OCI-M1 (cell line): ENCODE data around the gene FBXL7.

Source experiments
- DNase-seq: peaks from one replicate; lab custom pipeline; 2025; lab: John Stamatoyannopoulos, UW

The FBXL7 gene

DNA sequence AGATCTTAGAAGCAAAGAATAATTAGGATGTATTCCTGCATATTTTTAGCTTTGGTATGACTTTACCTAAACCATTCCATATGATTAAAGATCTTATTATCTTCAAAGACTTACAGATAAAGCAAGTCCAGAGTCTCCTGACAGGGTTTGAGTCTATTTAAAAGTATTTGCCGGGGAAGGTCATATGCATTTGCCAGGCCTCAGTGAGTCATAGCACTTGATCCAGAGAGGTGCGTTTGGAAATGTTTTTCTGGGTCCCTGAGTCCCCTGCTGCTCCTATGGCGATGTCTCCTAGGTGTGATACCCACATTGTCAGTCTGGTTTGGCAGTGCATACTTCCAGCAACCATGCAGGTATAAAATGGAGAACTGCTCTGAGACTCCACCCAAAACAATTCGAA is 217.0 kb downstream of the FBXL7 start:
- DNase-seq: no peak

DNA sequence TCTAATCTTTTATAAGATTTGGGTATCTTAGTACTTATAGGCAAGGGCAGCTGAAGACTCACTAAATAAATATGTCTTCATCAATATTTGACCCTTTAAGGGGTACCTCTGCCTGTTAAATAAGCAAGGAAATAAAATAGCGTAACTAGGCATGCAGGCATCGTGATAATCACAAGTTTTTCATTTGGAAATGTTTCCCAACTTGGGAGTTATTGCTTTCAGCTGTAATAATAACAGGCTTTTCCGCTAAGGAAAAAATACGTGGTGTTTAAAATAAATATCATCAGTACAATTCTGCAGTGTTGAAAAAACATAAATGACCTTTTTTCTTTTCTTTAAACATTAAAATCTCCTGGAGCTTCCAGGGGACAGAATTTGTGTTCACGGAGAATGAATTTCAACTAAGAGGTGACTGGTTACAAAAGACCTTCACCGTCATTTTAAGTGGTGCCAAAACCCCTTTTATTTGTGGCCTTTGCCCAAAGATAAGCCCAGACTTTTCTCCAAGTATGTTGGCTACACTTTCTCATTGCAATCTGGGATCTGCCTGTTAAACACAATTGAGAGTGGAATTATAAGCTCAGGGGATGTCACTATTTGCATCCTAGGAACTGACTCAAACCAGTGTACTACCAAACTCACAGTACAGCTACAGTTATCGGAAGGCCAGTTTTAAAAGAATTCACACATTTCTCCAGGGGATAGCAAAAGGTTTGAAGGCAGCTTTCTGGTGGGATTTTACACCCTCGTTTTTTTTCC is 218.6 kb downstream of the FBXL7 start:
- no peak for DNase-seq

DNA sequence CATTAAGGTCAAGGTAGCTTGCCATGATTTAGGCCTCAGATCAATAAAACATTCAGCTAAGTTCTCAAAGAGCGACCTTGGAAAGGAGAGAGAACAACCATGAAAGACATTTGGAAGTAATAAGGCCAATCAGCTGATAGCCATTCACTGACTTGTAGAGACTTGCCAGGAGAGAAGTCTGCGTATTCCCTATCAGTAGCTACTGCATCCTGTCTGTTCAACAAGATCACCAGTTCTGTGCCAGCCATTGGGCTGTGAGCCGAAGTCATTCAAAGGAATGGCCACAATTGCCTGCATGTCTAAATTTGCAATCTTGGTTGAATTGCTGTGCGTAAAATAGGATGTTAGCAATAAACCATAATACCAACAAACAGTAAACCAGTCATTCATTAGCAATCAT is 219.8 kb downstream of the FBXL7 start:
- DNase-seq: no peak

DNA sequence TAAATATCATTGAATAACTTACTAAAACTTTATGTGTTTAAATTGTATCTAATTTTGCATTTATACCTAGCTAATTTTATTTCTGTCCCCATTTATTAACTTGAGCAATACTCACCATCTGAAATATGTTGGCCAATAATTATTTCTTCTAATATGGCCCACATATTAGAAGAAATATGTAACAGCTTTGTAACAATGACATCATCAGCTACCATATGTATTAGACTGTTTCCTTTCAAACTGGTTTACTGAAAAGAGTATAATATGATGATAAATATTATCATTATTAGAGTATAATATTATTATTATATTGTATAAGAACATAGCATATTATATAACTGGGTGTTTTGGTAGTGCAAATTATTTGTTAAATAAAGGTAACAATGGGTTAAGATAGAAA is 220.5 kb downstream of the FBXL7 start:
- DNase-seq: no peak

DNA sequence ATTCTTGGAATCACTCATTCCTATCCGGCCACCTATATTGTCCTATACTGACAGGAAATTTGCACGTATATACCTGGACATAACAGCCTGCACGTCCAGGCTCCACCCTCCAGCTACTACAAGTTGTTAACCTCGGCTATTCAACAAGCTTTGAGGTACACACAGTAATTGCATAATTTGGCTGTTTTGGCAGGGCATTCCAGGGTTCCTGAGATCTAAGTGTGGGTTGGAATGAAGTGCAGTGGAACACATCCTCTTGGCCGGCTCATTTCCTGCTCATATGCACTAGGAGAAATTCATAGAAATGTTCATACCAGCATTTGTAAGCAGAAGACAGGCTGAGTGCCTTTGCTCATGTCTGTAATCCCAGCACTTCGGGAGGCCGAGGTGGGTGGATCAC is 222.3 kb downstream of the FBXL7 start:
- DNase-seq: no peak

DNA sequence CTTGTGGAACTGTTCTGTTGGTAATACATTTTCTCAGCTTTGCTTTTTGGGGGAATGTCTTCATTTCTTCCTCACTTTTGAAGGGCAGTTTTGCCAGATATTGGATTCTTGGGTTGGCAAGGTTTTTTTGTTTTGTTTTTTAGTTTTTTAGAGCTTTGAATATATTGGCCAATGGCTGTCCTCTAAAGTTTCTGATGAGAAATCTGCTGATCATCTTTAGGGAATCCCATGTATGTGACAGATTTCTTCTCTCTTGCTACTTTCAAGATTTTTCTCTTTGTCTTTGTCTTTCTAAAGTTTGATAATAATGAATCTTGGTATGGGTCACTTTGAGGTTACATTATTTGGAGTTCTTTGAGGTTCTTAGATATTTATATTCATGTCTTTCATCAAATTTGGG is 227.4 kb downstream of the FBXL7 start:
- no peak for DNase-seq

DNA sequence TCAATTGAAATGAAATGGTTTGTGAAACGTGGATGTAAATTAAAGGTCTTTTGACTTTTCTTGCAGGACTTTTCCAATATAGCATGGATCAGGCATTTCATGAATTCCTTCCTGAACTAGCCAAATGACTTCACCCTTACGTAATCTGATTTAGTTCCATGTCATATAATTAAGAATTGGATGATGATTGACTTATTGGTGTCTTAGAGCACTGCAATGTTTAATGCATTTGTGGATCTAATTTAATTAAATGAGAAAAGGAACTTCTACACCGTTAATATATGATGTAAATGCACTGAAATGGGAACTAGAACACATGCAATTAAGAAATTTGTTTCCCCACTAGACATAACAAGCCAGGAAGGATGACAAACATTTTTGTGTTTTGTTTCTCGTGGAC is 228.8 kb downstream of the FBXL7 start:
- DNase-seq: no peak

DNA sequence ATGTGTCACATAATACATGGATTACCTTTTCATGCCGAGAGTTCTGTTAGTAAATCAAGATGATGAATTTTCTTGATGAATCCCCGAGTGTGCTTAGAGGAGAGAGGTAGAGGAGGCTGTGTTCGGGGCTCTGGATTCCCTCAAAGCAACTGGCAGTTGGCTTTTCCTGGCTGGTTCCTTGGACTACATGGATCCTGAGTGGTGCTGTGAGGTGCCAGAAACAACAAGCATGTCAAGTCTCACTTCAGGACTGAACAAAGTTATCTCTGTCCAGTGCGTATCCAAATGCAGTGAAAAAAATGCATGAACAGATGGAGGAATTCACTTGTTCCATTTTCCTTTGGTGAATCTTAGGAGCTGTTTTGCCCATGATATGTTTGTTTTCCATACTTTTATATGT is 231.7 kb downstream of the FBXL7 start:
- no peak for DNase-seq

DNA sequence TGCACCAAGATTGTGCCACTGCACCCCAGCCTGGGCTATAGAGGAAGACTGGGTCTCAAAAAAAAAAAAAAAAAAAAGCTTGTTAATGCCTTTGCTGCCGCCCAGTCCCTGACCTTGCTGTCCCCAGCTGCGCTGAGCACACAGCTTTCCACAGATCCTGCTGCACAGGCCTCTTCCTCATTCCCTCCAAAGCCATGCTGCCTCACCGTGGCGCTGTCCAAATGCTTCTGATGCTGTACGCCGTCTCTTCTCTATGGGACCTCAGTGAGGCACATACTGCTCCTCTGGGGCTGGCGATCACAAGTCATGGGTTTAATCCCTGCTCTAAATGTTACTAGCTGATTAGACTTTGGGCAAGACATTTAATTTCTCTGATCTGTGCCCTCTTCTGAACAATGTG is 234.1 kb downstream of the FBXL7 start:
- DNase-seq: peak; percentile 3

DNA sequence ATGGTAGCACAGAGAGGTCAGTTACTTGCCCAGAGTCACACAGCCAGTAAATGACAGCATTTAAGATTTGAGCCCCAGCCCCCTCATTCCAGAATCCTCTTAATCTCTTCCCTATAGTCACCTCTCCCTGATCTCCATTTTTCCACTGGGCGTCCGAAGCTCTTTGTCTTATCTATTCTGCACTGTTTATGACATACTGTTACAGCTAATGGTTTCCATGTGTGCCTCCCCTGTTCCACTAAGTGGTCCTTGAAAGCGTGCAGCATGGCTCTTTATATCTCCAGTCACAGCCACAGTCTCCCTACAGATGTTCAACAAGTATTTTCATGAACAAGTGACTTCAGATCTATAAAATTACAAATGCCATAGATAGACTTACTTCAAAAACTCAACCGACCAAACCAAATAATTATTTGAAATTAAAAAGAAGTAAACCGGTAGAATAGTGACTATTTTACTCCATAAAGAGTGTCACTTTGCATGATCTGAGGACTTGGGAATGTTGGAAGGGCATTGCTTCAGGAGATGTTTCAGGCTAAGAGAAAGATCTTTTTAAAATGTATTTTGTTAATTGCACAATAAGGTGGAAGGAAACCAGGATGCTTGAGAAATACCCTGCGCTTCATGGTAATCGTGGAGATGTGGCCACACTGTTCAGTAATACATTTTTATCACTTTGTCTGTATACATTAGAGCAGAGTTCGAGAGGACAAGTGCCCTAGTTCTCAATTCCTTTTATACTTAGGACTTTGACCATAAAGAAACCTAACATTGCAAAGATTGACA is 237.2 kb downstream of the FBXL7 start:
- DNase-seq: no peak

DNA sequence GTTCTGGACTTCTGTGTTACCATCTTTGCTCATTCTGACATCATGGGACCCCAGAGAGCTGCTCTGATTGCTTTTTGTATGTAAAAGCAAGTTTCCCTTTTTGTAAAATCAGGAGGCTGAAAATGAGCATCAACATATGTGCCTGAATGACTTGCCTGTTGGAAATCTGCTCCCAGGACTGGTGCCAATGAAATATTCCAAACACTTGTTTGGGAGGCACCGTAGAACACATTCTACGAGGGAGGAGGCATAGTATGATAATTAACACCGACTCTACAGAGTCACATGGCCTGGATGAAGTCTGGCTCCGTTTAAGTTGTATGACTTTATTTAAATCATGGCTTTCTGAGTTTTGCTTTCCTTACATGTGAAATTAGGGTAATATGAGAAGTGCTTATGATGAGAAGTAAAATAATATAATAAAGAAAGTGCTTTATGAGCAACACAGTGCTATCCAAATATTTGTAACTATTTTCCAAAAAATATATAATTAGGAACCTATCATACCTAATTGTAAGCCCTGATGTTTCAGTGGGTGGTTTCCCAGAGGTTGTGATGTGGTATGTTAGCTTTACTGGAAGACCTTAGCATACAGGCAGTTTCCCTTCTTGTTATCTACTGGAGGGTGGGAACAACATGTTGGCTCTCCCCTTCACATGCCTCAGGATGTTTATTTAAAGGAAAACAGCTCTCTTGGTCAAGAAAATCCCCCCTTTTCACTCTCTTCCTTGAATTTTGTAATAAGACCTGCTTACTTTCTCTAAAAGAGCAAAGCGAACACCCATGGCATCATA is 238.1 kb downstream of the FBXL7 start:
- DNase-seq: no peak

DNA sequence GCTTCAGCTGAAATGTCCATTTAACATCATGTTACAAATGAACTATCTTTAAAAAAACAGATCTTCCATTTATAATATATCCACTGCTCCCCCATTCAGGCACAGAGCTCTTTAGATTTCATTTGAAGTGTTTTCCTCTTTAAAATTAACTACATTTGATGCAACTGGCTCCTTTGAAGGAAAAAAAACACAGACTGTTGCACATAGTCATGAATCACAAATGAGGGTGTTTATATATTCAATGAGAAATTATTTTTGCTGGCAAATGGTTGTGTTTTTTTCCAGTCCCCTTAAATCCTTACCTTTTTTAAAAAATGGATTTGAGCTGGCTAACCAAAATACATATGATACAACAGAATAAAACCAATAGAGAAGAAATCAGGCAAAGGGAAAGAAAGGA is 240.4 kb downstream of the FBXL7 start:
- DNase-seq: no peak

DNA sequence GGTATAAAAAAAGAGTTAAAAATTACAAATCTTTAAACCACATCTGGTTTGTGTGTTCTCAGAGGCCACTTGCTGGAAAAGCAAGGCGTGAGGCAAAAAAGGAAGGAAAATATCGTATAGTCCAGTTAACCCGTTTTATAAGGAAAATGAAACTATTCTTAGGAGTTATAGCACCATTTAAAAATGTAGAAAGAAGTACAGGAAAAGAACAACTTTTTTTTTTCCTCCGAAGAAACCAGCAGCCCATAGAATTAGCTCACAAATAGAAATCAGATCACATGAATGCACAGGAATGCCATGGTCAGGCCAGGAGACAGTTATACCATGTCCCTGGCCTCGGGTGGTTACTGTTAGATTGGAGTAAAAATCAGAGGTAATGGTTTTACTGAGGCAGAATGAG is 241.6 kb downstream of the FBXL7 start:
- no peak for DNase-seq

DNA sequence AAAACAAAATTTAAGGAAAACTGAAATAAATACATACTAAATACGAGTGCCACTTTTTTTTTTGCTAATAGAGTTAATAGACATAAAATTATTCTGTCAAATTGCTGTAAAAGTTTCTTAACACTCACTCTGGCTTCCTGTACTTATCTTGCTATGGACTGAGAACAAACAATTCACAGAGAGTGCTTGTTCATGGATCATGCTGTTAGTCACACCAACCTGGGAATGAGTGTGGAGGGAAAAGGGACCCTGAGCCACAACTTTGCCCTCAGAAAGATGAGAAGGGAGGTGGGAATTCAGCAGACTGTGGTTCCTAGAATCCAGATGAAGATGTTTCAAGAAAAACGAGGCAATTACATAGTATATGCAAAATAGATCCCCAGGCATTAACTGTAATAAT is 246.9 kb downstream of the FBXL7 start:
- no peak for DNase-seq

DNA sequence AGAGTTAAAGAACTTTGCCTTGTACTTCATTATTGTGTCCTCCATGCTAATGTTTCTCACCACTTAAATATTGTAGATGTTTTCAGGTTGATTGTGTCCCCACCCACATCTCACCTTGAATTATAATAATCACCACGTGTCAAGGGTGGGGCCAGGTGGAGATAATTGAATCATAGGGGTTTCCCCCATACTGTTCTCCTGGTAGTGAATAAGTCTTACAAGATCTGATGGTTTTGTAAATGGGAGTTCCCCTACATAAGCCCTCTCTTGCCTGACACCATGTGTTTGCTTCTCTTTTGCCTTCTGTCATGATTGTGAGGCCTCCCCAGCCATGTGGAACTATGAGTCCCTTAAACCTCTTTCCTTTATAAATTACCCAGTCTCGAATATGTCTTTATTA is 248.3 kb downstream of the FBXL7 start:
- no peak for DNase-seq

DNA sequence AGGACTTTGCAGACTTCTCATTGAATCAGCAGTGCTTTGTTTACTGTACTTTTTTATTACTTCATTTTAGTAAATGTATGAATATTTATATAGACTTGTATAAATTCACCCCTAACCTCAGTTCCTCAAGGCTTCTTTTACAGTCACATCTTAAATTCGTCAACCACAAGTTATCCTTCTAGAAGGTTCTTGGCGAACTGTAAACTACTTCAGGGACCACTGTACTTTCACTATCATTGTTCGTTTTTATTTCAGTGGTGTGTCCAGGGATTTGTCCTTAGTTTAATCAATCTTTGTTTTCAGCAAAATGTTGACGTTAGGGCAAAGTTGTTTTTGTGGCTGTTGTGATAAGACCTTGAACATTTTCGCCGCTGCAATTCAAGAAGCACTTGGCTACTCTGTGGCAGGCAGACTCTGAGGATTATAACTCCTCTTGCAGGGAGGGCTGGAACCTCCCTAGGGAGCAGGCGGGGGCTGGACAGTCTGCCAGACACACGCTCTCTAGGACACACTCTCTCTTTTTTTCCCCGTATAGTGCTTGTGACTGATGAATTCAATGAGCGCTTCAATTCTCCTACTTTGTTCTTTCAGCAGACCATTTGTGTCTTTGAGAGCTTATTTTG is 252.8 kb downstream of the FBXL7 start:
- DNase-seq: no peak

DNA sequence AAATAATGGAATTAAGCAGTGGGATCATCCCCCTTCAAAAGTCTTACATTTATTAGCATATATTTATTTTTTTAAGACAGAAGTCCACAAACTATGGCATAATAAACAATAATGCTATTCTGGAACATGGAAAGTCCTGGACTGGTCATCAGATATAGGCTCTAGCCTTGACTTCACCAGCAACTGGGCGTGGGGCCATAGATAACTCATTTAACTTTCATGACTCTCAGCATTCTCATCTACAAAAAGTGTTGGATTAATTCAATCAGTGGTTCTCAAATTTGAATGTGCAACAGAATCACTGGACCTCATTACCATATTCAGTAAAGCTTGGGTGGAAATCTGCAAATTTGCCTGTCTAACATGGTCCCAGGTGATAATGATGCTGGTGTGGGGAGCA is 253.8 kb downstream of the FBXL7 start:
- DNase-seq: no peak

DNA sequence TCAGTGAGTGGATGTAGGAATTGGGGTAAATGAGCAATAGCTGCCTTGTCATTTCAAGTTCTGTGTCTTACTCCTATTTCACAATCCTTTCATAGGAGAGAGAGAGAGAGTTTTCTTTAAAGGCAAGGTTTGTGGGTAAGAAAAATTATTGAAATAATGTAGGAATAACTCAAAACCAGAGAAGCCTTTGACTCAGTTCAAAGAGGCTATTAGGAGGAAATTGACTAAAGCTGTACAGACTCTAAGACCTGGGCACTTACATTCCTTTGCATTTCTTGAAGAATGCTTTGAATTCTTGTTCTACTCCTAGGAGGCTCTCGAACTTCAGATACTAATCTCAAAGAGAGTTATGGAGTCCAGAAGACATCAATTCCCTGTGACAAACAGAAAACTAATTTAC is 257.1 kb downstream of the FBXL7 start:
- no peak for DNase-seq

DNA sequence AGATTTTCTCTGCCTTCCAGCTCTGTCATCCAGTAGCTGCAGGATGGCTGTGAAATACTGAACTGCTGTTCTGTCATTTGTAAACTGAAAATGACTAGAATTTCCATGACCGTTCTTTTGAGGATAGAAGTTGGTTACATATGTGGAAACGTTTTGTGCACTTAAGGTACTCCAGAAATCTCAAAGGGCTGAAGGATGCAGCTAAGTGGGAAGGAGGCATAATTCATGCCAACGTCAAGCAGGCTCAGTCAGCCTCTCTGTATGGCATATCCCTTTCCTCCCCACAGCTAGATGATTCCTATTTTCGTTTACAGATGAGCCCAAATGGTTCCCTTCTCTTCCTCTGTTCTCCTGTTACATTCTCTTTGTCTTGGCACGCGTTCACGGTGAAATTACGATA is 257.6 kb downstream of the FBXL7 start:
- no peak for DNase-seq

DNA sequence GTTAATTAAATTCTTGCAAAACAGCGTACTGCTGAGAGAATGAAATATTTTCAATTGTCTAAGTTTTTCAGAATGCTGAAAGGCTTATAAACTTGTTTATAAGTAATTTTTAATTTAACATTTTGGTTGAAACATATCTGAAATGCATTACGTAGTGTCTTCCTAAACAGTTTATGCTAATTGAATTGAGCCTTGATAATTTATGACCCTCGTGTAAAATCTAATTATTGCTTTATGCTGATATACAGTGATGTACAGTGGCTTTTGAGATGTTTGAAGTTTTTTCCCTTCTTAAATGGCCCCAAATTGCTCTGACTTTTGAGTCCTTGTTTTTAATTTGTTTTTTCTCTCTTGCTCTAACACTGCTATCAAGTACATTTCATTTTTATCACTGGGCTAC is 262.7 kb downstream of the FBXL7 start:
- no peak for DNase-seq

DNA sequence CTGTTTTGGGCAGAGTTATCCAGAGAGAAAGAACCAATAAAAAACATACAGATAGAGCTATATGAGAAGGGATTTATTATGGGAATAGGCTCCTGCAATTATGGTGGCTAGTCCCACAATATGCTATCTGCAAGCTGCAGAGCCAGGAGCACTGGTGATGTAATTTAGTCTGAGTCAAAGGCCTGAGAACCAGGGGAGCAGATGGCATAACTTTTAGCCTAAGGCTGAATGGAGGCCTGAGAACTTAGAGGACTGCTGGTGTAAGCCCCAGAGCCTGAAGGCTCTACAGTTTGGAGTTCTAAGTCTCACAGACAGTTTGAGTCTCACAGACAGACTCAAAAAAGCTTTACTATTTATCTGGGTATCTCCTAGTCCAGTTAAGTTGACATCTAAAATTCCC is 263.8 kb downstream of the FBXL7 start:
- peak; percentile 6 for DNase-seq

DNA sequence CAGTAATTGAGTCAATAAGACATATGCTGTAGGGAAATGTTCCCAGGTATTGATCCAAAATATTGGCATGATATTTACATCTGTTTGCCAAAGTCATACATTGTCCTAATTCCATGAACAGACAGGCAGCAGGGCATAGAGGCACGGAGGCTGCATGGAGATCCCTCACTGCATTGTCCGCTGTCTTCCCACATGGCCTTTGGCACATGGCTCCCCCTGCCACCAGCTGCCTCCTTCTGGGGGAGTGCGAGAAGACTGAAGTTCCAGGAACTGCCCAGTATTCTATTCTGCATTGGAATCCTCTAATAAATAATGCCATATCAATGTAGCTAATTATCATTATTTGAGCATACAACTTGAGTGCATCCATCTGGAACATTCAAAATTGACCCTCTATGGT is 269.0 kb downstream of the FBXL7 start:
- no peak for DNase-seq

DNA sequence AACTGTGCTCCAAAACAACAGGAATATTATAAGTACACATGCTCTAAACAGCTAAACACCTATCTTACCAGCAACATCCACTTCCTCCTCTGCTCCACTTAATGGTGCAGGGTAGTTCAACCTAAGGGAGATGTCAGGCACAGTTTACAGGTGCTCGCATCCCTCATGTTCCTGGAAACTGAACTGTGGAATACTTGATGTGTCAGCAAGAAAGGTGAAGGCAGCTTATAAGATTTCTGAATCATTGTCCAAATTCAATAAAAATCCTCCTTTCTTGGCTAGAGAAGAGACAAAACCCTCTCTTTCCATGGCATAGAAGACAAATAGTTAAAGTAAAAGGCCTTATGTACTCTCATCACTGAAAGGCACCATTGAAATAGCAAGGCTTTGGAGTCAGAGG is 272.2 kb downstream of the FBXL7 start:
- DNase-seq: no peak
